Measurements from ENCODE around the gene APC.
A peak's percentile ranks its signal among the peaks of the same experiment; 100 is the strongest.

APC gene

DNA sequence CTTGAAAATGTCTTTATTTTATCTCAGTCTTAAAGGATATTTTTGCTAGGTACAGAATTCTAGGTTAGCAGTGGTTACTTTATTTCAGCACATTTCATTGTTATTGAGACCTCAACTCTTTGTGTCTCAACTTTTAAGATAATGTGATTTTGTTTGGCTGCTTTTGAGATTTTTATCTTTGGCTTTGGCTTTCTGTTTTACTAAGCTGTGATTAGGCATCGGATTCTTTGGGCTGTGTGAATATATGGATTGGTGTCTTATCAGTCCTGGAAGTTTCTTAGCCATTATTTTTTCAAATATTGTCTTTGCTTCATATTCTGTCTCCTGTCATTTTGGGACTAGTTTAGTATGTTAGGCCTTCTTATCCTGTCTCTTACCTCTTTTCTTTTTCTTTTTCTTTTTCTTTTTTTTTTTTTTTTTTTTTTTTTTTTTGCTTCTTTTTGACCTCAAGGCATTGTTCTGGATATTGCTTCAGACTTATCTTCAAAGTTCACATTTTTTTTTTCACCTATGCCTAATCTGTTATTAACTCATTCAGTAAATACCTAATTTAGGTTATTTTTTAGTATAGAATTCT lies 20.1 kb upstream of the APC start:
- no peak overlapping the region for H3K4me3 ChIP-seq (ENCODE audit: extremely low read depth, insufficient read depth, low read length, poor library complexity, severe bottlenecking)
- no peaks in the 10 kb centered on the region for H3K9me3 ChIP-seq (ENCODE audit: control insufficient read depth, low read length)
- H3K36me3 ChIP-seq (ENCODE audit: control insufficient read depth, insufficient read depth, low read length) = no peaks in the 10 kb centered on the region
- no CpG with 5 or more reads among the region's 1 CpG for WGBS, 2 experiments (ENCODE audit: insufficient coverage in 2 of 2)
- no peak overlapping the region for H3K27ac ChIP-seq (ENCODE audit: low read depth, low read length, severe bottlenecking)
- H3K4me1 ChIP-seq (ENCODE audit: control insufficient read depth, insufficient read depth, low read length, poor library complexity, severe bottlenecking) = no peaks in the 10 kb centered on the region

DNA sequence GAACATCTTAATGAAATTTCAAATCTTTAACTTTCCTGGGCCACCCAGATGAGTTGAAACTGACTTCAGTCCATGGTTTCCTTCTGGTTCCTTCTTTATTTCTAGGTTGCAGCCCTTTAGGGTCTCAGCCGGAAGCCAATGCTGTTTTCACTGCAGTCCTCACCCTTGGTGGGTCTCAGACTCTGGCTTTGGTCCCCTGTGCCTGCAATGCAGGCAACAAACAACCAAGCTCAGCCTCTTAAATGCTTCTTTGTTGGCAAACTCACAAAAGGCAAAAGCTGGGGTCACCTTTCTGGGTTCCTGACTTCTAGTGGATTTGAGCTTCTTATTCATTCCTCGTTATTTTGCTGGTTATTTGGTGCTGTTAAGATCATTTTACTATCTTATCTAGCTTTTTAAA lies 19.3 kb upstream of the APC start:
- Histone ChIP-seq H3K36me3 (ENCODE audit: control insufficient read depth, insufficient read depth, low read length) (no peaks in the 10 kb centered on the region), H3K4me1 (ENCODE audit: control insufficient read depth, insufficient read depth, low read length, poor library complexity, severe bottlenecking) (no peaks in the 10 kb centered on the region), H3K9me3 (ENCODE audit: control insufficient read depth, low read length) (no peaks in the 10 kb centered on the region), H3K4me3 (ENCODE audit: extremely low read depth, insufficient read depth, low read length, poor library complexity, severe bottlenecking) (no peak overlapping the region), H3K27ac (ENCODE audit: low read depth, low read length, severe bottlenecking) (no peak overlapping the region)
- WGBS, 2 experiments (ENCODE audit: insufficient coverage in 2 of 2) = 77 to 91% methylated on average over 1 of the region's 2 CpGs

DNA sequence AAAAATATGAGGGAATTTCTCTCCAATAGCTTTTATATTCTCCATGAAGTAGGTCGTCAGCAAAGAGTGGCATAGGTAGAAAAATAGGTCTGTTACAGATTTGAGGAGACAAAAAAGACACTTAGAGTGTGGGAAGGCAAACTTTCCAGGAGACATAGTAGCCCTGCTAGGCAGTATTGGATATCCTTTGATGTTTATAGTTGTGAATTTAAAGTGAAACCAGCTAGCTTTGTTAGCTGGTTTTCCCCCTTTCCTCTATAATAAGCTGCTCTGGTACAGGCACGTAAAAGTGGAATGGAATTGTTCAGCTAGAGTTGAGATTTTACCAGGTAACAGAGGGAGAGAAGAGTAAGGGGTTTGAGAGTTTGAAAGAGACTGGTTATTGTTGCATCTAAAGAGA lies 17.1 kb upstream of the APC start:
- Histone ChIP-seq H3K4me1 (ENCODE audit: control insufficient read depth, insufficient read depth, low read length, poor library complexity, severe bottlenecking) (no peaks in the 10 kb centered on the region), H3K36me3 (ENCODE audit: control insufficient read depth, insufficient read depth, low read length) (no peaks in the 10 kb centered on the region), H3K27ac (ENCODE audit: low read depth, low read length, severe bottlenecking) (no peak overlapping the region), H3K4me3 (ENCODE audit: extremely low read depth, insufficient read depth, low read length, poor library complexity, severe bottlenecking) (no peak overlapping the region), H3K9me3 (ENCODE audit: control insufficient read depth, low read length) (no peaks in the 10 kb centered on the region)
- 100% methylated on average over 2 of the region's 2 CpGs; no CpG with 5 or more reads in 1 of the 2 experiments for WGBS, 2 experiments (ENCODE audit: insufficient coverage in 2 of 2)

DNA sequence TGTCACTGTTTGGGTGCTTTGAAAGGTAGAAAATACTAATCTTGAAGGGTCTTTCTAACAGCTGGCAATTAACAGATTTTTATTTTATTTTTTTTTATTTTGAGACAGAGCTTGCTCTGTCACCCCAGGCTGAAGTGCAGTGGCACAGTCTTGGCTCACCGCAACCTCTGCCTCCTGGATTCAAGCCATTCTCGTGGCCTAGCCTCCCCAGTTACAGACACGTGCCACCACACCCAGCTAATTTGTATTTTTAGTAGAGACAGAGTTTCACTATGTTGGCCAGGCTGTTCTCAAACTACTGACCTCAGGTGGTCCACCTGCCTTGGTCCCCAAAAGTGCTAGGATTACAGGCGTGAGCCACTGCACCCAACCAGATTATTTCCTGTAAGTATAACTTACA lies 12.8 kb upstream of the APC start:
- Histone ChIP-seq H3K27ac (ENCODE audit: low read depth, low read length, severe bottlenecking) (no peak overlapping the region), H3K4me1 (ENCODE audit: control insufficient read depth, insufficient read depth, low read length, poor library complexity, severe bottlenecking) (no peaks in the 10 kb centered on the region), H3K9me3 (ENCODE audit: control insufficient read depth, low read length) (peaks cover 7% of the 10 kb centered on the region), H3K36me3 (ENCODE audit: control insufficient read depth, insufficient read depth, low read length) (no peaks in the 10 kb centered on the region), H3K4me3 (ENCODE audit: extremely low read depth, insufficient read depth, low read length, poor library complexity, severe bottlenecking) (no peak overlapping the region)
- WGBS, 2 experiments (ENCODE audit: insufficient coverage in 2 of 2) = no CpG with 5 or more reads among the region's 4 CpGs

DNA sequence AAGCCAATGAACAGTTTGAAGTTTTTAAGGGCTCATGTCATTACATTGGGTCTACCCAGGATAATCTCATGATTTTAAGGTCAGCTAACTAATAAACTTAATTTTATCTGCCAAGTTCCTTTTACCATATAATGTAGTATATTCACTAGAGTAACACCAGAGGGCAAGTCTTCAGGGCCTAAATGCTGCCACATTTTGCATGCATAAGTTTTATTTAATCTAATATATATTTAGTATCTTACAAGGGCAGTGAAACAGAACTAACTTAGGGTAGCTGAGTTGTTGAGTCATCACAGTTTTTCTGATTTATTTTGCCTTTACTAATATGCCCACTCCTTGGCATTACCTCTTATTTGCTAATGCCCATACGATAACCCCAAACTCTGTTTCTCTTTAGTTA lies 8.1 kb upstream of the APC start:
- Histone ChIP-seq H3K27ac (ENCODE audit: low read depth, low read length, severe bottlenecking) (no peak overlapping the region), H3K4me1 (ENCODE audit: control insufficient read depth, insufficient read depth, low read length, poor library complexity, severe bottlenecking) (no peaks in the 10 kb centered on the region), H3K36me3 (ENCODE audit: control insufficient read depth, insufficient read depth, low read length) (no peaks in the 10 kb centered on the region), H3K4me3 (ENCODE audit: extremely low read depth, insufficient read depth, low read length, poor library complexity, severe bottlenecking) (no peak overlapping the region), H3K9me3 (ENCODE audit: control insufficient read depth, low read length) (peaks cover 7% of the 10 kb centered on the region)
- no CpG with 5 or more reads among the region's 1 CpG for WGBS, 2 experiments (ENCODE audit: insufficient coverage in 2 of 2)

DNA sequence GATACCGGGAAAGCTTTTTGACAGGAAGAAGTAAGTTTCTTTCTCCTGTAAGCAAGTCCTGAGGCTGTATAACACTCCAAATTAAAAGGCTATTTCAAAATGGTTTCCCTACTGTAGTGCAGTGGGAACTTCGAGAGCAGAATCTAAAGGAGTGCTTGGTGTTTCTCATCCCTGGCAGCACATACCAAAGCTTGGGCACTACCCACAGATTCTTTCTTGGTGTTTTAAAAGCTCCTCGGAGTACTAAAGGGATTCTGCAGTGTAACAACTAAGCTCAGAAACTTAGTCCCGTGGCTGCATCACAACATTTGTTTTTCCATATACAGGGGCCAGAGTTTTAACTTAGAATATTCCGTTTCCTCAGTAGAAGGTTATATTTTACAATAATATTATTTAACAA lies 5.6 kb upstream of the APC start:
- Histone ChIP-seq H3K27ac (ENCODE audit: low read depth, low read length, severe bottlenecking) (no peak overlapping the region), H3K9me3 (ENCODE audit: control insufficient read depth, low read length) (no peaks in the 10 kb centered on the region), H3K36me3 (ENCODE audit: control insufficient read depth, insufficient read depth, low read length) (no peaks in the 10 kb centered on the region), H3K4me3 (ENCODE audit: extremely low read depth, insufficient read depth, low read length, poor library complexity, severe bottlenecking) (no peak overlapping the region), H3K4me1 (ENCODE audit: control insufficient read depth, insufficient read depth, low read length, poor library complexity, severe bottlenecking) (no peaks in the 10 kb centered on the region)
- WGBS, 2 experiments (ENCODE audit: insufficient coverage in 2 of 2) = 92 to 100% methylated on average over 2 of the region's 5 CpGs

DNA sequence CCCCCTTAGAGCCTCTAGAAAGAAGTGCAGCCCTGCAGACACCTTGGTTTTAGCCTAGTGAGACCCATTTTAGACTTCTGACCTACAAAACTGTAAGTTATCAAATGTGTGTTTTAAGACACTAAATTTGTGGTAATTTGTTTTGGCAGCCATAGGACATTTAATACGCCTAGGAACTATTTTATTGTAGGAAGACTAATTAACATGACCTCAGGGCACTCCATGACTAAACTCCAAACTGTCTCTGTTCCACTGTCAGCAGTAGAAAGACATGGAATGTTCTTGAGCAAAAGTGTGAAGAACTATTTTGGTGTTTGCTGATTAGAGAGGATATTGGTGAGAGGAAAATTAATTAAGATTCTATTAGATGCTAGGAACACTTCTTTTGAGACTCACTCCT lies 4.1 kb upstream of the APC start:
- Histone ChIP-seq H3K4me3 (ENCODE audit: extremely low read depth, insufficient read depth, low read length, poor library complexity, severe bottlenecking) (no peak overlapping the region), H3K36me3 (ENCODE audit: control insufficient read depth, insufficient read depth, low read length) (no peaks in the 10 kb centered on the region), H3K27ac (ENCODE audit: low read depth, low read length, severe bottlenecking) (no peak overlapping the region), H3K4me1 (ENCODE audit: control insufficient read depth, insufficient read depth, low read length, poor library complexity, severe bottlenecking) (no peaks in the 10 kb centered on the region), H3K9me3 (ENCODE audit: control insufficient read depth, low read length) (no peaks in the 10 kb centered on the region)
- 100% methylated on average over 1 of the region's 1 CpG; no CpG with 5 or more reads in 1 of the 2 experiments for WGBS, 2 experiments (ENCODE audit: insufficient coverage in 2 of 2)

DNA sequence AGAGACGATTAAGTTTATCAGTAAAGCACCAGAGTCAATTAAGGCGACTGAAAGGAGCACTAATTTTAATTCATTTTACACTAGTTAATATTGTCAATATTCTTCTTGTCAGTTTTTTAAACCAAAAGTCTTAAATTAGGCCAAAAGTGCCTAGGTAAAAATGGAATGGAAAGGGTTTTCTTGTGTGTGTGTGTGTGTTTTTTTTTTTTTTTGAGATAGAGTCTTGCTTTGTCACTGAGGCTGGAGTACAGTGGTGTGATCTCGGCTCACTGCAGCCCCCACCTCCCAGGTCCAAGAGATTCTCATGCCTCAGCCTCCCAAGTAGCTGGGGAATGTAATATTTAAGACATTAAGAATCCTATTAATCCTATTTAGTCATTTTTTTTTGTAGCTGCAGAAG lies 3.1 kb upstream of the APC start:
- no CpG with 5 or more reads among the region's 3 CpGs for WGBS, 2 experiments (ENCODE audit: insufficient coverage in 2 of 2)
- H3K4me1 ChIP-seq (ENCODE audit: control insufficient read depth, insufficient read depth, low read length, poor library complexity, severe bottlenecking) = peaks cover 3% of the 10 kb centered on the region
- no peaks in the 10 kb centered on the region for H3K36me3 ChIP-seq (ENCODE audit: control insufficient read depth, insufficient read depth, low read length)
- H3K9me3 ChIP-seq (ENCODE audit: control insufficient read depth, low read length) = no peaks in the 10 kb centered on the region
- no peak overlapping the region for H3K4me3 ChIP-seq (ENCODE audit: extremely low read depth, insufficient read depth, low read length, poor library complexity, severe bottlenecking)
- H3K27ac ChIP-seq (ENCODE audit: low read depth, low read length, severe bottlenecking) = no peak overlapping the region

DNA sequence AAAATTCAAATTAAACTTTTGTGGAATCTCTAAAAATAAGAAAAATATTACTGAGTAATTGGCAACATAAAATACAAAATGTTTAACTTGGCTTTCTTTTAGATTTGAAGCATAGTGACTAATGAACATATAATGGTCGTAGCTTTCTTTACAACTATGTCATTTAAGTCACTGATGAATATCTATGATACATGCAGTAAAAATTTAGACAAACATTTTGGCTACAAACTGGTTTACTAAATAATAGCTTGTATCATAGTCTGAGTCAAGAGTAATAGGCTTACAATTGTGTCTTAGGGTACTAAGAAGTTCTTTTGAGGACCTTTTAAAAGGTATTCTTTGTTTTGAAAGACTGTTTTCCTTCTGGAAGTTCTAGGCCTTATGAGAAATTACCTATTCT lies 2.0 kb upstream of the APC start:
- Histone ChIP-seq H3K36me3 (ENCODE audit: control insufficient read depth, insufficient read depth, low read length) (no peaks in the 10 kb centered on the region), H3K9me3 (ENCODE audit: control insufficient read depth, low read length) (no peaks in the 10 kb centered on the region), H3K4me3 (ENCODE audit: extremely low read depth, insufficient read depth, low read length, poor library complexity, severe bottlenecking) (no peak overlapping the region), H3K4me1 (ENCODE audit: control insufficient read depth, insufficient read depth, low read length, poor library complexity, severe bottlenecking) (peaks cover 3% of the 10 kb centered on the region), H3K27ac (ENCODE audit: low read depth, low read length, severe bottlenecking) (no peak overlapping the region)
- no CpG with 5 or more reads among the region's 1 CpG for WGBS, 2 experiments (ENCODE audit: insufficient coverage in 2 of 2)

DNA sequence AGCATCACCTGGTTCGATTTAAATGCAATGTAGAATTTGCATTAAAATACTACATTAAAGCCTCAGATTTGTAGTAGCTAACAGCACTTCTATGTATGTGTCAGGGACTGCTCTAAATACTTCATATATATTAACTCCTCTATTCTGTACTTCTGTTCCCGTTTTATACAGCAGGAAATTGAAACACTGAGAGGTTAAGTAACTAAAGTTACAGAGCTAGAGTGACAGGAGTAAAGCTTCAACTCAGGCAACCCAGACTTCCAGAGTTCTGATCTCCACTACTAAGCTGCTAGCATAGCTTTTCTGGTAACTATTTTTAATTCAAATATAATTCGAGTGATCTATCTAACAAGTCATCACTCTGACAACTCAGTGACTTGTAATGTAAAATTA lies 619 bp upstream of the APC start:
- Histone ChIP-seq H3K9me3 (ENCODE audit: control insufficient read depth, low read length) (no peaks in the 10 kb centered on the region), H3K27ac (ENCODE audit: low read depth, low read length, severe bottlenecking) (no peak overlapping the region), H3K36me3 (ENCODE audit: control insufficient read depth, insufficient read depth, low read length) (no peaks in the 10 kb centered on the region), H3K4me3 (ENCODE audit: extremely low read depth, insufficient read depth, low read length, poor library complexity, severe bottlenecking) (peak overlapping the region; percentile 55), H3K4me1 (ENCODE audit: control insufficient read depth, insufficient read depth, low read length, poor library complexity, severe bottlenecking) (peaks cover 3% of the 10 kb centered on the region)
- no CpG with 5 or more reads among the region's 3 CpGs for WGBS, 2 experiments (ENCODE audit: insufficient coverage in 2 of 2)

DNA sequence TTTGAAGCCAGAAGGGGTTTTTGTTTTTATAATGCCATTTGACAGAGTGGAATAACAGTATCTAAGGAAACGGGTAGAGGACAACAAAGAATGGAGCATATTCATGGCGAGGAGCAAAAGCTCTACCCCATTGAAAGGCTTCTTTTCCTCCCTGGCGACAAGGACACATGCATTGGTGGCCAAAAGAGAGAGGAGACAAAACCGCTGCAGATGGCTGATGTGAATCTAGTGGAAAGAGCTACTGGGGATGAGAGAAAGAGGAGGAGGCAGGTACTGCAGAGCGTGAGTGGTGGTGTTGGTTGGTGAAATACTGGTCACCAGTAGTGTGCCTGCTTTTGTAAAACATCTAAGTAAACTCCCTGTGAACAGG lies 491 bp downstream of the APC start:
- H3K4me3 ChIP-seq (ENCODE audit: extremely low read depth, insufficient read depth, low read length, poor library complexity, severe bottlenecking) = peak overlapping the region; percentile 55
- H3K27ac ChIP-seq (ENCODE audit: low read depth, low read length, severe bottlenecking) = peak overlapping the region; percentile 65
- WGBS, 2 experiments (ENCODE audit: insufficient coverage in 2 of 2) = 9 to 12% methylated on average over 3 to 5 of the region's 5 CpGs

More for the DNA sequence above, 491 bp downstream of the APC start:
- peaks cover 3% of the 10 kb centered on the region for H3K4me1 ChIP-seq (ENCODE audit: control insufficient read depth, insufficient read depth, low read length, poor library complexity, severe bottlenecking)
- H3K9me3 ChIP-seq (ENCODE audit: control insufficient read depth, low read length) = no peaks in the 10 kb centered on the region
- H3K36me3 ChIP-seq (ENCODE audit: control insufficient read depth, insufficient read depth, low read length) = no peaks in the 10 kb centered on the region
